Raji (cell line): ENCODE measurements around the gene ACO1.
A peak's percentile ranks its signal among the peaks of the same experiment; 100 is the strongest.

ENCODE experiments used
- POLR2A ChIP-seq: IDR thresholded peaks from 2 replicates; pipeline ENCODE4 v1.6.1; 2011; ENCODE audit warnings: low read depth, low read length, control low read depth; ENCODE audit not compliant: insufficient read depth

The ACO1 gene

DNA sequence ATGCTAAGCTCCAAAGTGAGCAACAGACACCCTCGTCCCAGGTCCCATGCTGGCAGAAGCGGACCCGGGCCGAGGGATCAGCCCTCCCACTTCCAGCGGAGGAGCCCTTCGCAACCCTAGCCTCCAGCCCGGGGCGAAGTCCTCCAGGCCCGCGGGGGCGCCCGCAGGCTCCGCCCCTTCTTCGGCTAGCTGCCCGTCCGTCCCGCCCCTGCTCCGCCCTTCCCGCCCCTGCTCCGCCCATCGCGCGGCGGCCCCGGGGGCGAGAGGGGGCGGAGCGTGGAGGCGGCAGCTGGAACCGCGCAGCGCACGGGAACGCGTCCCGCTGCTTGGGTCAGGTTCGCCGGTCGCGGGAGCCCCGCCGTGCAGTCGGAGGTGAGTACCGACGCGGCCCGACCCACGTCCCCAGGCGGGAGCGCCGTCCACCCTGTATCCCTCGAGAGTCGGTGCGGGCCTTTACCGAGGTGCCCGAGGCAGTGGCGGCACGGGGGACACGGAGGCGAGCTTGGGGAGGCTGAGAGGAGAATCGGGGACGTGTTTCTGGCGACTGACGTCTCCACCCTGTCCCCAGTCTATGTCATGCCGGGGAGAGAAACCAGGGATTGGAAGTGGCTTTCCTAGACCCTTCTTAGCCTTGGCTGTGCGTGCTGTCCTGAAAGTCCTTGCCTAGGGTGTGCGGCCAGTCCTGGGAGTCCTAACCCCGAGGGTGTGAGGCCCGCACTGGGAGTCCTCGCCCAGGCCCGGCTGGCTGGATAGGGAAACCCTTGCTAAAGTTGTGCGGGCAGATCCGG is at the start of gene ACO1:
Gene ACO1 (plus strand): TSS at position 280 of the 788 bp plus-strand sequence. CDS start 20,864 bp downstream, outside the sequence.
- TF ChIP-seq POLR2A = peak; percentile 81

DNA sequence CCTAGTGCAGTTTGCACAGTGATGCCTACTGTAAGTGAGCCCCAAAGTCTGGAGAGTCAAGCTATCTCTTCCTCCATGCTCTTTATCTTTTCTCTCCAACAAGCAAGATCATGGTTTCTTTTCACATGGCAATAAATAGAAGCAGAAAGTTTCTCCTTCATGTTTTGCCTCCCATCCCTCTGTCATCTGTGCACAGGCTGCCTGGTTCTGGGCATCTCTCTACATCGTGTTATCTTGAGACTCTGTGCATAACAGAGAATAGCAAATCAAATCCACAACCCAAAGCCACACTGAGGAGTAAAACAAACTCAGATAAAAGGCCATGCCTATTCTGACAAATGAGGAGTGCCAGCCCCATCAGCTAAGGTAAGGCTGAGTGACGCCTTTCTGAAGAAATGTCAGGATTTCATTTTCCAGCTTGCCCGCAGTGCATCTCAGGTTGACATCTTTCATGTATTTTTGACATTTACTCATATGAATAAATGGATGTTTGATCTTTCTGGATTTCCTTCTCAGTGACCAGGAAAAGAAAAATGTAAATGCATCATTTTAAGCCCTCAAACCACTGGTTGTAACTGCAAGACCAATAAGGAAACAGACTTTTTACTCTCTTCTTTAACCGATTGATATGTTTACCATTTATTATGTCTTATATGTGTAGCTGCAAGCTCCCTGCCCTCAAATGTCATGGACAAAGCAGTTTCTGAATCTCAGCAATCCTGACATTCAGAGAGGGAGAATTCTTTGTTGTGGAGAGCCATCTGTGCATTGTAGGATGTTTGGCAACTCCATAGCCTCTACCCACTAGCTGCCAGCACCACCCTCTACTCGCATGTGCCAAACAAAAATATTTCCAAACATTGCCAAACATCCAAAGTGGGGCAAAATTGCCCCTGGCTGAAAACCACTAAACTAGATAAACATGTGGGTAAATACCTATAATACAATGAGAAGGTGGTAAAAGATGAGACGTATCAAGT is 49.2 kb upstream of the ACO1 start:
- TF ChIP-seq POLR2A = no peak

DNA sequence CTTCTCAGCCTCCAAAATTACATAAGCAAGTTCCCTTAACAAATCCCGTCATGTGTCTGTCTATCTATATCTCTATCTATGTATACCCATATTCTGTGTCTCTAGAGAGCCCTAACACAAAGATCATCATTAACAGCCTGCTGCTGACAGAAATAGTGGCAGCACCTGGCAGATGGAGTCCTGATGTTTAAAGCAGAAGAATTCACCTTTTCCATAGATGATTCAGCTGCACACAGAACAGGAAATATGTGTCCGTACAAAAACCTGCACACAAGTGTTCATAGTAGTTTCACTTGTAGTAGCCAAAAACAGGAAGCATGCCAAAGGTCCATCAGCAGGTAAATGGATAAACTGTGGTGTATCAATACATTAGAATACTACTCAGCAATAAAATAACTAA is 45.0 kb upstream of the ACO1 start:
- no peak for TF ChIP-seq POLR2A

DNA sequence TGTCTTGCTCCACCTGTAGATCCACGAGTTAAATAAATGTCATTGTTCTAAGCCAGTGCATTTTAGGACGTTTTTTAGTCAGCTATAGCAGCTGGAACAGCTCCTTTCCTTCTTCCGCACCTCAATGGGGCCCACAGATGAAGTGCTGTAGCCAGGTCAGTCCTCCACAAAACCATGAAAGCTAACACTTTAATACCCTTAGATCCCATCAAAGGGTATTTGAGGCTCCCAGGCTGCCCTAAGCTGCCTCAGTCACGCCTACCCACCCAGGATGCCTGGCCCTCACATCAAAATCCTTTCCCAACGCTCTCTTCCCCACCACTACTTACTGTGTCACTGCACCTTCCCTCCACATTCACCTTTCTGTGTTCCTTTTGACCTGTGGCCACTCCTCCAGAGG is 44.1 kb upstream of the ACO1 start:
- TF ChIP-seq POLR2A = no peak

DNA sequence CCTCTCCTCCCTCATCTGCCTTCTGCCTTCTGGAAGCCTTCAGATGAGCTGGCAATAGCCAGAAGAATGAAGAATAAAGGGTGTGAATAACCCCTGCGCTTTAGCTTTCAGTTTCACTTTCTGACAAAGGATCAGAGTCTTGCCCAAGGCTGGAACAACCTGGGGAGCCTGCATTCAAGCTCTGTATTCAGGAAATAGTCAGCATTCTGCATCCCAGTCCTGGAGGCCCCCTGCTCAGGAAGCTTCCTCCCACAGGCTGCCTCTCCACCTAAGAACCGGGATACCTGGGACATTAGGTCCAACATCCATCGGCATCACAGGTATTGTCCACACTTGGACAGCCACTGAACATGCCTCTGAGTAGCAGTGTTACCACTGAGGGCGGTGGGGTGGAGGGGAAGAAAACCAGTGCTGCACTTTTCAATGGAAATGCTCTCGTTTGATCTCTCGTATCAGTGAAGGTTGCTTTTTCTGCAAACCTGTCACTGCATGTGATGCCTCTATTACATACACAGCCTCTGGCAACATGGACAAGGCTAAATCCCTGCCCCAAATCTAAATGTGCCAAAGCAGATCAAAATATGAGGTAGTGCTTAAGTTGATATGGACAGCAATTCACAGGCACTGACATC is 39.8 kb upstream of the ACO1 start:
- TF ChIP-seq POLR2A = no peak

DNA sequence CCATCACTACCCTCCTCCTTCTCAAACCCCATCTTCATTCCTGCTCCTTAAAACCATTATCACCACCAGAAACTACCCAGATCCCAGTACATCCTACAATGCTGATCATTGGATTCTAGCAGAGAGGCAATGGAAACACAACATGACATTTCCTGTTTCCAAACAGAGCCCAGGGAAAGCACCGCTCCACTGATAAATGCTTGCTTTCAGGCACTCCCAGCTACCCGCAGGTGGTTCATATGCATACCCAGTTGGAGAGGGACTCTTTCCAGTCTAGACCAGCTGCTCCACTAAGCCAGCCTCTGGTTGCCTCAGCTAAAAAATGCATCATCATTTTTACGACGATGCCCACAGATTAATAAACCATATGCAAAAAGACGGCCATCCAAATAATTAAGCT is 39.2 kb upstream of the ACO1 start:
- no peak for TF ChIP-seq POLR2A

DNA sequence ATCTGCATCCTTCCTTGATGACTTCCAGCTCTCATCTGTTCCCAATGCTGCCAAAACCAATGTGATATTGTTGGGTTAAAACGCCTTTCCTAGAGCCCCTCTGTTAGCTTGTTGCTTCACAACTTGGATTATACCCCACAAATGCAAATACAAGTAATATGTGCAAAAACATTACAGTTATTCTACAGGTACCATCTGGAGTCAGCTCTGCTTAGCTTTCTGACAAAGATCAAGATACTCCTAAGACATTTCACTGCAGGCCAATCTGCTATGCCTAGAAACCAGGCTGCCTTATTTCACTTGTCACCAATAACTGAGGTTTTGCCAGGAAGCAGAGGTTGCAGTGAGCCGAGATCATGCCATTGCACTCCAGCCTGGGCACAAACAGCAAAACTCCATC is 36.9 kb upstream of the ACO1 start:
- TF ChIP-seq POLR2A = no peak

DNA sequence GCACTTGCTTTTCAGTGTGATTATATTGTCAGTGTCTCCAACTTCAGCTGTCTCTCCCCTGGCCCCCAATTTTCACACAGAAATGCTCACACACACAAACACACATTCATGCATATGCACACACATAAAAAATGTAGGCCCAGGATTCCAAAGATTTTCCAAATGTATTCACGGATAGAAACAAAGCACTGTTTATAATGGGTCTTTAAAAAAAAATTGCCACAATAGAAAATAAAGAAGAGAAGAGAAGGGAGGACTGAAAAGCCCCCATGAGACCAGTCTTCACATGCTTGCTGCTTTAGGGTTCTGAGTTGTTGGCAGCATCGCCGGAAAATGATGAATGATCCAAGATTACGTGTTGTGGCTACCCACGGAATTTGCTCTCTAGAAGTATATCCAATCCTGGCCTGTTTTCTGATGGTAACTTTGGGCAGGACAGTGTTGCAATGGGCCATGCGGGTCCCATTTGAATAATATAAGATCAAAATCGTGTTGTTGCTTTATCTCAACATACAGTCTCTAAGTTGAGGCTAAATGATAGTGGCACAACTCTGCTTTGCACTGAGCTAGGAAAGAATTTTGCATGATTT is 36.2 kb upstream of the ACO1 start:
- no peak for TF ChIP-seq POLR2A

DNA sequence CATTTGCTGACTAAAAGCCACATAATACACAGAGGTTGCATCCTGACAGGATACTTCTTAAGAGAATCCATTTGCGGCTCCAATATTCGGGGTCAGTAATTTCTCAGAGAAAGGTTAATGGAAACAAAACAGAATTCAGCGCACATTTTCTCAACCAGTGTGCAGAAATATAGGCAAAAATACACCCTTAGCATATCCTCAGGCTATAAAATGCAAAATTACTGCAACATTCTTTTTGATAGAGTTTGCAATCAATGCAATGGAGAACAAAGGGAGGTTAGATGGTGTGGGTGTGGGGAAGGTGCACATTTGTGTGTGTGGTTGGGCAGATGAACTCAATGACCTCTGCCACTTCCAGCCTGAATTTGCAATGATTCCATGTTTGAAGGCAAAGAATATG is 35.4 kb upstream of the ACO1 start:
- no peak for TF ChIP-seq POLR2A

DNA sequence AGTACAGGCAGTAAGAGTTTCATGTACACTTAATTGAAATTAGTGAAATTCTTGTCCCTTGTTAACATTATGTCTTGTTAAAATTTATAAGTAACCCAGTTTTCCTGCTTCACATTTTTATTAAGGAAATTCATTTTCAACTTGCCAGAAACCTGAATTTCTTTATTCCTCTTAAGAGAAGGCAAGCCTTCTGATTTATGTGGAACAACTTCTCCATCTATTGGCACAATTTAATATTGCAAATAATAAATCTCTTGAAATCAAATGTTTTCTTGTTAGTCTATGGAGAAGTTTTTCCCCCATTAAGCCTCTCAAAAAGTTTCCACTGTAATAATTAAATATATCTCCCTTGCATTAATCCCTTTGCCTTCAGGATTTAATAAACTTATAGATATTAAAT is 33.8 kb upstream of the ACO1 start:
- no peak for TF ChIP-seq POLR2A

DNA sequence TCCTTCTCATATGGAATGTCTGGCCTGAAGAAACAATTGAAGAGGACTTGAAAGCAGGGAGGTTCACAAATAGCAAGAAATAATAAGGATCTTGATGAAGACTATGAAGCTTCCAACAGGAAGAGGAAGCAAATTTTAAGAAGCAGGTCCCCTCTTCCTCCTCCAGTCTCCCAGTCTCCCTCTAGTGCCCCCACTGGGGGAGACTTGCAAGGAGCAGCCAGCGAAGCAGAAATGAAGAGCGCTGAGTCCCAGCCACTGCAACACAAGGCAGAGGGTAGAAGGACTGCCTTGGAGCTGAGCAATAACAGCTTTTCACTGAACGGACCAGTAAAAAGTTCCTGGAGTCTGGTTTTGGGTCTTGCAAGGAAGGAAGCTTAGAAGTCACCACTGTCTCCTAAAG is 32.6 kb upstream of the ACO1 start:
- no peak for TF ChIP-seq POLR2A

DNA sequence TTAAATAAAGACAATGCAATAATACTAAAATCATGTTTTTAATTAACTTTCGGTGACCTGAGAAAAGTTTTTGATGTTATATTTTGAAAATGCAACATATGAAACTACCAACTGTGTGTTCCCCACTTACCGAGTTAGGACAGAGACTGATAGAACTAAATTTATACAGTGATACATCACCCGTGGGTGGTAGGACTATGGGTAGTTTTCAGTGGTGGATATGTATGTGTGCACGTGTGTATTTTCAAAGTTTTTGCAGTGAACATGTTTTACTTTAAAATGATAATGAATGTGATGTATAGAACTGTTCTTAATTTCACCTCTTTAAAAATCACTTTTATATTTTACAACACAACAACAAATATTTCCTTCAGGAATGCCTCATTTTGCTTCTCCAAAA is 25.0 kb upstream of the ACO1 start:
- no peak for TF ChIP-seq POLR2A

DNA sequence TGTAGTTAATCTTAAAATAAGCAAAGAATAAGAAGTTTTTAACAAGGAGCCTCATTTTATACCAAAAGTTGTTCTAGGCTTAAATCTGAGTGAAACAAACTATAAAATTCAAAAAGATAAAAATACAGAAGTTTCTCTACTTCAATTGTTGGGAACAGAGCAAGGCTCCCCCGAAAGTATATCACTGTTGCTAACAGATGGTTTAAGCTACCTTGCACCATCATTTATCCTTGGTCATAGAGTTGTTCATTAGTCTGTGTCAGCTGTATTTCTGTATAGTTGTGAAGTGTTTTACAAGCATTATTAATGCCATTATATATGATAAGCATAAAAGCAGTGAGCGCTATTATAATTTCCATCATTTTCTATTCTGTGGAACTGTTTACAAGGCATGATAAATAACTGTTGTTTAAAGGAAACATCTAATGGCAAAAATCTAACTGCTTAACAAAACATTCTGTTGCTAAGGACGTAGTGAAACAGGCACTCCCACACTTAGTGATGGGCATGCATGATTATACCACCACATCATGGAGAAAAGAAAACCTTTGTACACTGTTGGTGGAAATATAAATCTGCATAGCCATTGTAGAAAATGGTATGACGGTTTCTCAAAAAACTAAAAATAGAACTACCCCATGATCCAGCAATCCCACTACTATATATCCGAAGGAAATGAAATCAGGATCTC is 23.3 kb upstream of the ACO1 start:
- TF ChIP-seq POLR2A = no peak

DNA sequence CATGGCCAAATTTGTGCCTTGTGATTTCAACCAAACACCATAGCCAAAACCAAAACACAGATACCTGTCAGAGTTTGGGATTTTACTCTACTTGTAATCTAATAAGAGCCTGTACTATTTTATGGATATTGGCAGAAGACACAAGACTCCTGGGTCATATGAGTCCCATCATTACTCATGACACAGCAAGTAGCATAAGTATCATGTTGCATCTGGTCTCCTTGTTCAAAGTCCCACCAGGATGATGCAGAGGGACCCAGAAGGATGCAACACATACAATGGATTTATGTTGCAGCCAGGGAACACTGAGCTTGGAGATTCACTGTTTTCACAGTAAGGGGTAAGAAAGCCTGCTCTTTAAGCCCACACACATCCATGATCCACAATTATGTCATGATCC is 13.2 kb upstream of the ACO1 start:
- no peak for TF ChIP-seq POLR2A

DNA sequence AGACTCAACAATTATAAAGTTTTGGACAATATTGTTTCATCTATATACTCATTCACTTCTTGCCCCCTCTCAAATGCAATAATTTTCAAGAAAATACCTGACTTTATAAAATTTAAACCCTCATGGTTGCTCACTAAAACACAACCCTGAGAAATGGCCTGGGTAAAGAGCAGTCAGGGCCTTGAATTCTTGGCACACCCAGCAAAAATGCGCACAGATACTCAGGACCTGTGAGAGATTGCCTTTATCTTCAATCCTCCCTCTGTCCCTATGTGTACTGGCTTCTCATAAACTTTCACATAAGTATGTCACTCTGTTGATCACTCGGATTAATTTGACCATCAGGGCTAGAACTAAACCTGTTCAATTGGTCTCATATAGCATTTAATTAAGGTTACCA is 12.8 kb upstream of the ACO1 start:
- no peak for TF ChIP-seq POLR2A
